ENCODE data around the gene SDK1.
"Not testable (repeated sequence)": the region's sequence is repeated elsewhere in the genome, so short reads cannot be mapped to it uniquely, and the experiment has no call there.

The SDK1 gene

GRCh38 chr7:4257146-4258111, 956.4 kb downstream of the SDK1 start:
- no peak for DNase-seq (ENCODE audit: low read depth)
- H3K4me3 ChIP-seq (ENCODE audit: low read length): no peak overlapping the region
- TF ChIP-seq CTCF (IDR thresholded peaks at IDR 0.05; ENCODE audit: insufficient read depth, low read depth, low read length, missing control alignments): no peak

- not testable (repeated sequence) for H3K4me3 ChIP-seq (ENCODE audit: low read length); DNase-seq (ENCODE audit: low read depth)
Observed at GRCh38 chr7:4260116-4260515, 959.1 kb downstream of the SDK1 start.

- no peak for TF ChIP-seq CTCF (IDR thresholded peaks at IDR 0.05; ENCODE audit: insufficient read depth, low read depth, low read length, missing control alignments)
- H3K4me3 ChIP-seq (ENCODE audit: low read length): no peak overlapping the region
- DNase-seq (ENCODE audit: low read depth): no peak
Observed at GRCh38 chr7:4260867-4261600, 960.0 kb downstream of the SDK1 start.

- no peak overlapping the region for H3K4me3 ChIP-seq (ENCODE audit: low read length)
- no peak for TF ChIP-seq CTCF (IDR thresholded peaks at IDR 0.05; ENCODE audit: insufficient read depth, low read depth, low read length, missing control alignments)
- DNase-seq (ENCODE audit: low read depth): no peak
Observed at GRCh38 chr7:4261601-4261960, 960.5 kb downstream of the SDK1 start.

GRCh38 chr7:4264206-4264605, 963.2 kb downstream of the SDK1 start:
- not testable (repeated sequence) for DNase-seq (ENCODE audit: low read depth); H3K4me3 ChIP-seq (ENCODE audit: low read length)

GRCh38 chr7:4265066-4265465, 964.0 kb downstream of the SDK1 start:
- DNase-seq (ENCODE audit: low read depth): no peak
- no peak for TF ChIP-seq CTCF (IDR thresholded peaks at IDR 0.05; ENCODE audit: insufficient read depth, low read depth, low read length, missing control alignments)
- no peak overlapping the region for H3K4me3 ChIP-seq (ENCODE audit: low read length)

- H3K4me3 ChIP-seq (ENCODE audit: low read length): no peak overlapping the region
- no peak for DNase-seq (ENCODE audit: low read depth)
- TF ChIP-seq CTCF (IDR thresholded peaks at IDR 0.05; ENCODE audit: insufficient read depth, low read depth, low read length, missing control alignments): no peak
Observed at GRCh38 chr7:4265676-4266075, 964.6 kb downstream of the SDK1 start.
